HFFc6 (cell line): Measurements from ENCODE around the gene GGTLC1. TPM values are rescaled to one million over a fixed set of nuclear protein-coding genes. Genes with fewer than 3 reads are reported as not detected.

ENCODE experiments used
- DNase-seq: peaks from one replicate; pipeline ENCODE4 v3.0.0-alpha.2; 2018
- H3K27ac Mint-ChIP-seq: 2 replicates; pipeline ENCODE4 v1.8.0; 2020; ENCODE audit warnings: mild to moderate bottlenecking, mixed read lengths
- H3K27me3 Mint-ChIP-seq: 2 replicates; pipeline ENCODE4 v1.8.0; 2021; ENCODE audit warnings: mild to moderate bottlenecking, moderate library complexity, mixed read lengths; ENCODE audit not compliant: insufficient read depth
- H3K36me3 Mint-ChIP-seq: 2 replicates; pipeline ENCODE4 v1.8.0; 2021; ENCODE audit warnings: low read depth, mixed read lengths
- H3K4me1 Mint-ChIP-seq: 2 replicates; pipeline ENCODE4 v1.8.0; 2020; ENCODE audit warnings: low read depth, mixed read lengths
- H3K4me3 Mint-ChIP-seq: 2 replicates; pipeline ENCODE4 v1.8.0; 2020; ENCODE audit warnings: mild to moderate bottlenecking, moderate library complexity, mixed read lengths
- H3K9me3 Mint-ChIP-seq: 2 replicates; pipeline ENCODE4 v1.8.0; 2020; ENCODE audit warnings: mild to moderate bottlenecking, mixed read lengths
- CTCF ChIP-seq: fragments of 200-600 bp; sonication (generic); IDR thresholded peaks from 2 replicates; pipeline ENCODE4 v1.5.0; 2021; ENCODE audit warnings: antibody characterized with exemption, mild to moderate bottlenecking
- total RNA-seq, 6 experiments: library from RNA; stranded (reverse); fragmentation: NEBNext Ultra II Directional; extraction: Animal tissue kit (Norgen Biotek cat#: 25700); gene quantifications; 2 replicates in 1 of 6; 3 replicates in 5 of 6; pipeline ENCODE4 v1.2.3, GENCODE V29; 2021

GGTLC1 gene
- total RNA-seq, 6 experiments from 2014 or later: not detected

DNA sequence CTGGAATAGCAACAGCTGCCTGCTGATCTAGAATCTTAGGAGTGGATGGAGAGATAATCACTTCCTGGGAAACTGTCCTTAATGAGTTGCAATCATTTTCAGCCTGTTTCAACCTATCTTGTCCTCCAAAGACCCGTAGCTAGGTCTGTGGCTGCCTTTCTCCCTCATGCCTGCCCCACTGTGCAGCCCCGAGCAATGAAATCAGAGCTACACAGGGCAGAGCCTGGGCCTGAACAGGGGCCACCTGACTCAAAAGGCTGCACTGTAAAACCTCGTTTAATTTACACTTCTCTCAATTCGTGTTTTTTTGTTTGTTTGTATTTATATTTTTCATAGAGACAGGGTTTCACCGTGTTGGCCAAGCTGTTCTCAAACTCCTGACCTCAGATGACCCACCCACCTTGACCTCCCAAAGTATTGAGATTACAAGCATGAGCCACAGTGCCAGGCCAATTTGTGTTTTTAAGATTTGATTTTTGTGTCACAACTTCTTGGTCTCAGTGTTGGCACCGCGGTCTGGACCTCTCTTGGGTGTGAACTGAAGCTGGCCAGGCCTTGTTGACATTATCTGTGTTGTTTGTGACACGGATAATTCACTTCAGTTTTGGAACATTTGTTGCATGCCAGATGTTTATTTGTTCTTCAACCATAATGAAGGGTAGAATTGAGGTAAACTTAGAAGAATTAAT lies 21.5 kb downstream of the GGTLC1 start:
- TF ChIP-seq CTCF: no peak
- Mint-ChIP-seq H3K27ac (no peak overlapping the region), H3K4me1 (no peaks in the 10 kb centered on the region), H3K4me3 (no peak overlapping the region), H3K27me3 (no peaks in the 10 kb centered on the region; the same call in none of the 2 replicates), H3K36me3 (no peaks in the 10 kb centered on the region), H3K9me3 (peaks cover 43% of the 10 kb centered on the region)
- no peak for DNase-seq

GRCh38 chr20:23966298-23966697 lies 22.3 kb downstream of the GGTLC1 start:
- no peak for DNase-seq
- no peaks in the 10 kb centered on the region; the same call in none of the 2 replicates for H3K27me3 Mint-ChIP-seq
- H3K4me1 Mint-ChIP-seq: no peaks in the 10 kb centered on the region
- no peak overlapping the region for H3K27ac Mint-ChIP-seq
- H3K9me3 Mint-ChIP-seq: peaks cover 45% of the 10 kb centered on the region
- no peaks in the 10 kb centered on the region for H3K36me3 Mint-ChIP-seq
- H3K4me3 Mint-ChIP-seq: no peak overlapping the region
- no peak for TF ChIP-seq CTCF

DNA sequence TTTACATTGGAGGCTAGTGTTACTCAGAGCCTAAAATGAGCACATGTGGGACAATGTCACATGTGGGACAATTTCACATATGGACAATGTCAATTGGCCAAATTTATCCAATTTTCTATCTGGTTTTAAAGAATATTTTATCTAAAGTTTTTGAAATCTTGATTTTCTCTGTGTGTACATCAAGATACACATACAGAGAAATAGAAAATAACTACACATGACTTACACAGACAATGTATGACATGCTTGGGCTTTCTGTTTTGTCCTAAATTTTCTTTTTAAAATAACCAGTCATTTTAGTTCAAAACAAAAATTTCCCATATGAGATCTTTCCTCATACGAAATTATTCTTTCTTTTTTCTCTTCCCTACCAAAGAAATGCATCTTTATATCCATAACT lies 24.6 kb downstream of the GGTLC1 start:
- no peak for DNase-seq
- no peak overlapping the region for H3K27ac Mint-ChIP-seq
- H3K27me3 Mint-ChIP-seq: no peaks in the 10 kb centered on the region; the same call in 1 of the 2 replicates
- no peaks in the 10 kb centered on the region for H3K36me3 Mint-ChIP-seq
- H3K4me3 Mint-ChIP-seq: no peak overlapping the region
- TF ChIP-seq CTCF: no peak
- no peaks in the 10 kb centered on the region for H3K4me1 Mint-ChIP-seq
- H3K9me3 Mint-ChIP-seq: peaks cover 41% of the 10 kb centered on the region

GRCh38 chr20:23962272-23962671 lies 26.3 kb downstream of the GGTLC1 start:
- H3K4me3 Mint-ChIP-seq: no peak overlapping the region
- no peak for TF ChIP-seq CTCF
- no peaks in the 10 kb centered on the region for H3K27me3 Mint-ChIP-seq
- DNase-seq: no peak
- H3K36me3 Mint-ChIP-seq: no peaks in the 10 kb centered on the region
- no peak overlapping the region for H3K27ac Mint-ChIP-seq
- no peaks in the 10 kb centered on the region for H3K4me1 Mint-ChIP-seq
- H3K9me3 Mint-ChIP-seq: peaks cover 30% of the 10 kb centered on the region

DNA sequence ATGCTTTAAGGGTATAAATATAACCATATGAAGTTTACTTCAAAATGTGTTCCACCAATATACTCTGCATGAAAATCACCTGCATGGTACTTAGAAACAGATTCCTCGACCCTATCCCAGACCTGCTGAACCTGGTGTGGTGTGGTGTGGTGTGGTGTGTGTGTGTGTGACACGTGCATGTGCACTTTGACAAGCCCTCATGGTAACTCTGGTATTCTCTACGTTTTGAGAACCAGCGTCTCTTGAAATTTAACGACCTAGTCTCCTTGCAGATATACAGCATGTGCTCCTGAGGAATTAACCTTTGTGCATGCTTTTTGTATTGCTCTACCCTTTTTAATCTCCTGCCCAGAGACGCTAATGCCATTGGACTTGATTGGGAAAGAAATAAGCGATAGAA lies 29.5 kb downstream of the GGTLC1 start:
- H3K4me1 Mint-ChIP-seq: no peaks in the 10 kb centered on the region
- H3K27ac Mint-ChIP-seq: no peak overlapping the region
- TF ChIP-seq CTCF: no peak
- H3K9me3 Mint-ChIP-seq: peaks cover 11% of the 10 kb centered on the region
- H3K27me3 Mint-ChIP-seq: peaks cover 3% of the 10 kb centered on the region; the same call in 1 of the 2 replicates
- no peak for DNase-seq
- no peaks in the 10 kb centered on the region for H3K36me3 Mint-ChIP-seq
- H3K4me3 Mint-ChIP-seq: no peak overlapping the region
